Keratinocyte (primary cell): ENCODE data around the gene EEF1E1. TPM values are rescaled to one million over a fixed set of nuclear protein-coding genes. Genes with fewer than 3 reads are reported as not detected.

Source experiments
- DNase-seq: peaks from one replicate; pipeline ENCODE4 v3.0.0-alpha.2; 2011; ENCODE audit warnings: low read depth, missing footprints, low spot score
- FAIRE-seq: peaks from 2 replicates; lab custom pipeline; 2011; peaks lifted over from hg19 to GRCh38; lab: Jason Lieb, UNC
- H2AFZ ChIP-seq: 2 replicates; pipeline ENCODE4 v1.6.0; 2012; ENCODE audit warnings: low read length, control low read depth, inconsistent platforms; ENCODE audit not compliant: control insufficient read depth
- H3K27ac ChIP-seq: 2 replicates; pipeline ENCODE4 v1.5.1; 2011; ENCODE audit warnings: low read length; ENCODE audit not compliant: control insufficient read depth, insufficient read depth
- H3K27me3 ChIP-seq: 3 replicates; pipeline ENCODE4 v1.6.0; 2011; ENCODE audit warnings: low read length; ENCODE audit not compliant: control insufficient read depth, insufficient read depth; ENCODE audit errors: extremely low read depth
- H3K36me3 ChIP-seq, 2 experiments: 2 replicates in 1 of 2; 3 replicates in 1 of 2; pipeline ENCODE4 v1.5.1; 2011; ENCODE audit warnings: low read length in 2 of 2, mild to moderate bottlenecking in 1 of 2; ENCODE audit not compliant: control insufficient read depth in 2 of 2, insufficient read depth in 2 of 2; ENCODE audit errors: extremely low read depth in 1 of 2
- H3K4me1 ChIP-seq: 3 replicates; pipeline ENCODE4 v1.5.1; 2011; ENCODE audit warnings: low read length; ENCODE audit not compliant: control insufficient read depth, insufficient read depth; ENCODE audit errors: extremely low read depth
- H3K4me2 ChIP-seq: 3 replicates; pipeline ENCODE4 v1.6.0; 2011; ENCODE audit warnings: low read depth, low read length; ENCODE audit not compliant: control insufficient read depth, insufficient read depth; ENCODE audit errors: extremely low read depth
- H3K4me3 ChIP-seq, 3 experiments: fragments of 200-600 bp in 1 of 3; sonication (generic) in 1 of 3; 2 replicates in 2 of 3; 3 replicates in 1 of 3; pipeline ENCODE4 v1.5.1; 2011 to 2016; ENCODE audit warnings: low read length in 3 of 3, mild to moderate bottlenecking in 3 of 3, control low read depth in 2 of 3, inconsistent platforms in 1 of 3, low read depth in 1 of 3, mixed read lengths in 1 of 3, mixed run types in 1 of 3, moderate library complexity in 1 of 3; ENCODE audit not compliant: control insufficient read depth in 2 of 3, insufficient read depth in 2 of 3; ENCODE audit errors: extremely low read depth in 1 of 3
- H3K79me2 ChIP-seq: 2 replicates; pipeline ENCODE4 v1.6.0; 2012; ENCODE audit warnings: low read length; ENCODE audit not compliant: control insufficient read depth, insufficient read depth
- H3K9ac ChIP-seq: 3 replicates; pipeline ENCODE4 v1.6.0; 2011; ENCODE audit warnings: low read length; ENCODE audit not compliant: control insufficient read depth, insufficient read depth; ENCODE audit errors: extremely low read depth
- H3K9me1 ChIP-seq: 3 replicates; pipeline ENCODE4 v1.6.0; 2011; ENCODE audit warnings: low read length; ENCODE audit not compliant: control insufficient read depth, insufficient read depth; ENCODE audit errors: extremely low read depth
- H3K9me3 ChIP-seq: 2 replicates; pipeline ENCODE4 v1.5.1; 2012; ENCODE audit warnings: low read depth, low read length; ENCODE audit not compliant: control insufficient read depth
- H4K20me1 ChIP-seq: 3 replicates; pipeline ENCODE4 v1.6.0; 2011; ENCODE audit warnings: low read length; ENCODE audit not compliant: control insufficient read depth, insufficient read depth; ENCODE audit errors: extremely low read depth
- EZH2 ChIP-seq: IDR thresholded peaks from one replicate; pipeline ENCODE4 v1.6.1; 2012; ENCODE audit warnings: inconsistent platforms, mild to moderate bottlenecking, low read length, moderate library complexity
- dilution Hi-C: fragments of 300-500 bp; cut with MboI; formaldehyde crosslinking; loops from one replicate; pipeline ENCODE4 v1.7.0; 2020; ENCODE audit warnings: low sequenced_read_pairs; ENCODE audit not compliant: extremely low pct_ligation_motif_present
- polyA plus RNA-seq, 5 experiments: library from polyadenylated mRNA; depleted of rRNA in 3 of 5; stranded (reverse) in 3 of 5; stranded (forward) in 1 of 5; unstranded in 1 of 5; fragments of >200 nt; gene quantifications; 1 replicate in 1 of 5; 2 replicates in 3 of 5; 3 replicates in 1 of 5; pipeline versions ENCODE4 v1.2.1 to v1.2.3, GENCODE V29; 2011 to 2012; ENCODE audit warnings: missing spikeins in 2 of 5, low read depth in 1 of 5, low replicate concordance in 1 of 5
- TF ChIP-seq, protein P1 (sequence below), 3 experiments: IDR thresholded peaks in 1 of 3; conservative IDR thresholded peaks in 1 of 3; optimal IDR thresholded peaks in 1 of 3; 2 replicates in 2 of 3; 3 replicates in 1 of 3; pipeline versions ENCODE3 to v1.5.1; 2011; ENCODE audit warnings: low read length in 3 of 3, mild to moderate bottlenecking in 3 of 3, moderate library complexity in 2 of 3, control low read depth in 1 of 3, inconsistent platforms in 1 of 3; ENCODE audit not compliant: insufficient read depth in 2 of 3; ENCODE audit errors: extremely low read depth in 1 of 3

EEF1E1 gene
- polyA plus RNA-seq, 1 donor (not counting 4 experiments of a cell fraction or from before 2014, with no cell fraction given) = 83.5 TPM

DNA sequence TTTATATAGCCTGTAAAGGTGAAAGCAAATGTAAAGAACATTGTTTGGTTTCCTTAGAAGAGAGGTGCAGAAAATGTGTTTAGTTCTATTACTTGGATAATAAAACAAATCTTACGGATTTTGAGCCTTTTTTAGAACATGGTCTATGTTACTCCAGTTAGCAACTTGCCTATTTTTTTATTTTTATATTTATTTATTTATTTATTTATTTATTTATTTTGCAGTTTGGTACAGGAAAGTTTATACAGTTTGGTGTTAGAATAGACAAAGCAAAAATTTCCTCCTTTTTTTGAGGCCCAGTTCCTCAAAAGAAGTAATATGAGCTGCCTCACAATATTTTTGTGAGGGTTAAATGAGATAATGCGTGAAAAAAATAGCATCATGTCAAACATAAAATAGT is 41.6 kb upstream of the EEF1E1 start:
- FAIRE-seq = no peak
- Histone ChIP-seq H3K36me3 (no peaks in the 10 kb centered on the region), H3K27ac (no peak overlapping the region), H3K9me3 (no peaks in the 10 kb centered on the region), H3K4me3 (no peak overlapping the region), H3K27me3 (no peaks in the 10 kb centered on the region), H4K20me1 (no peaks in the 10 kb centered on the region), H3K4me1 (no peaks in the 10 kb centered on the region), H3K9ac (no peak overlapping the region), H3K9me1 (no peaks in the 10 kb centered on the region), H2AFZ (no peak overlapping the region), H3K4me2 (no peak overlapping the region), H3K79me2 (no peaks in the 10 kb centered on the region)
- DNase-seq = no peak
- TF ChIP-seq, protein P1, sequence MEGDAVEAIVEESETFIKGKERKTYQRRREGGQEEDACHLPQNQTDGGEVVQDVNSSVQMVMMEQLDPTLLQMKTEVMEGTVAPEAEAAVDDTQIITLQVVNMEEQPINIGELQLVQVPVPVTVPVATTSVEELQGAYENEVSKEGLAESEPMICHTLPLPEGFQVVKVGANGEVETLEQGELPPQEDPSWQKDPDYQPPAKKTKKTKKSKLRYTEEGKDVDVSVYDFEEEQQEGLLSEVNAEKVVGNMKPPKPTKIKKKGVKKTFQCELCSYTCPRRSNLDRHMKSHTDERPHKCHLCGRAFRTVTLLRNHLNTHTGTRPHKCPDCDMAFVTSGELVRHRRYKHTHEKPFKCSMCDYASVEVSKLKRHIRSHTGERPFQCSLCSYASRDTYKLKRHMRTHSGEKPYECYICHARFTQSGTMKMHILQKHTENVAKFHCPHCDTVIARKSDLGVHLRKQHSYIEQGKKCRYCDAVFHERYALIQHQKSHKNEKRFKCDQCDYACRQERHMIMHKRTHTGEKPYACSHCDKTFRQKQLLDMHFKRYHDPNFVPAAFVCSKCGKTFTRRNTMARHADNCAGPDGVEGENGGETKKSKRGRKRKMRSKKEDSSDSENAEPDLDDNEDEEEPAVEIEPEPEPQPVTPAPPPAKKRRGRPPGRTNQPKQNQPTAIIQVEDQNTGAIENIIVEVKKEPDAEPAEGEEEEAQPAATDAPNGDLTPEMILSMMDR (optimal IDR thresholded peaks at IDR 0.05 in 1 of 3, IDR thresholded peaks at IDR 0.05 in 1 of 3, conservative IDR thresholded peaks at IDR 0.05 in 1 of 3; ENCODE audit: extremely low read depth in 1 of 3, insufficient read depth in 2 of 3, low read length in 3 of 3) = no peak
- no peak for TF ChIP-seq EZH2
- dilution Hi-C loops = no loop called here

DNA sequence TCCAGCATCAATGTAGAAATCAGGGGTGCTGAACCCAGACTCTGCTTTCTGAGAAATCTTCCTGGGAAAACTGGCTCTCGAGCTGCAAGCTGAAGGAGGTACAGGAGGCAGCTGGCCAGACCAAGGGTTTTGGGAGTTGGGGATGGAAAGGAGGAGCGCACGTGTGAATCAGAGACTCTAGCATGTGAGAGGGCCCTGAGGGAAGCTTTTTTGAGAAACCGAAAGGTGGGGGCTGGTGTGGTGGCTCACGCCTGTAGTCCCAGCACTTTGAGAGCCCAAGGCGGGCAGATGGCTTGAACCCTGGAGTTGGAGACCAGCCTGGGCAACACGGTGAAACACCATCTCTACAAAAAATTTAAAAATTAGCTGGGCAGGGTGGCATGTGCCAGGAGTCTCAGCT is 37.1 kb upstream of the EEF1E1 start:
- dilution Hi-C loops = no loop called here
- FAIRE-seq (no peak), DNase-seq (no peak)
- Histone ChIP-seq H3K4me1 (no peaks in the 10 kb centered on the region), H3K9me1 (no peaks in the 10 kb centered on the region), H3K27me3 (no peaks in the 10 kb centered on the region), H3K79me2 (no peaks in the 10 kb centered on the region), H3K36me3 (no peaks in the 10 kb centered on the region), H3K9me3 (no peaks in the 10 kb centered on the region), H2AFZ (no peak overlapping the region), H3K27ac (no peak overlapping the region), H3K4me3 (no peak overlapping the region), H3K4me2 (no peak overlapping the region), H3K9ac (no peak overlapping the region), H4K20me1 (no peaks in the 10 kb centered on the region)
- TF ChIP-seq EZH2 = no peak
- TF ChIP-seq, protein P1 (optimal IDR thresholded peaks at IDR 0.05 in 1 of 3, IDR thresholded peaks at IDR 0.05 in 1 of 3, conservative IDR thresholded peaks at IDR 0.05 in 1 of 3; ENCODE audit: extremely low read depth in 1 of 3, insufficient read depth in 2 of 3, low read length in 3 of 3) = no peak
